ENCODE data around the gene SYT7. TPM values are rescaled to one million over a fixed set of nuclear protein-coding genes. Genes with fewer than 3 reads are reported as not detected.
"Not testable (repeated sequence)": the region's sequence is repeated elsewhere in the genome, so short reads cannot be mapped to it uniquely, and the experiment has no call there.

Gene SYT7
- total and polyA plus RNA-seq, 3 donors from 2014 or later = 5.9 to 9.0 (median 8.7) TPM

GRCh38 chr11:61619471-61620226 is 38.8 kb upstream of the SYT7 start:
- TF ChIP-seq POLR2A (IDR thresholded peaks at IDR 0.05) (no peak), CTCF (IDR thresholded peaks at IDR 0.05) (no peak)
- H3K4me1 ChIP-seq = no peaks in the 10 kb centered on the region
- H3K4me3 ChIP-seq = no peak overlapping the region
- no peaks in the 10 kb centered on the region for H3K36me3 ChIP-seq (ENCODE audit: low read depth, missing control alignments)
- intact Hi-C loops (cut with DNase I; ENCODE audit: low total_unique reads) = no loop called here
- DNase-seq = no peak
- H3K27me3 ChIP-seq = no peaks in the 10 kb centered on the region
- no peak overlapping the region for H3K27ac ChIP-seq
- 78 to 83% methylated on average over 6 of the region's 6 CpGs for WGBS, 2 donors
- H3K9me3 ChIP-seq = no peaks in the 10 kb centered on the region

GRCh38 chr11:61618978-61619377 is 38.1 kb upstream of the SYT7 start:
- H3K4me1 ChIP-seq = no peaks in the 10 kb centered on the region
- no peak for DNase-seq
- 63 to 72% methylated on average over 5 of the region's 5 CpGs for WGBS, 2 donors
- no peaks in the 10 kb centered on the region for H3K27me3 ChIP-seq
- H3K36me3 ChIP-seq (ENCODE audit: low read depth, missing control alignments) = no peaks in the 10 kb centered on the region
- H3K9me3 ChIP-seq = no peaks in the 10 kb centered on the region
- intact Hi-C loops (cut with DNase I; ENCODE audit: low total_unique reads) = no loop called here
- no peak for TF ChIP-seq CTCF (IDR thresholded peaks at IDR 0.05)
- TF ChIP-seq POLR2A (IDR thresholded peaks at IDR 0.05) = no peak
- no peak overlapping the region for H3K4me3 ChIP-seq
- H3K27ac ChIP-seq = no peak overlapping the region

- Histone ChIP-seq H3K27ac (no peak overlapping the region), H3K36me3 (ENCODE audit: low read depth, missing control alignments) (no peaks in the 10 kb centered on the region), H3K4me1 (no peaks in the 10 kb centered on the region), H3K4me3 (no peak overlapping the region), H3K27me3 (no peaks in the 10 kb centered on the region), H3K9me3 (no peaks in the 10 kb centered on the region)
- intact Hi-C loops (cut with DNase I; ENCODE audit: low total_unique reads) = no loop called here
- DNase-seq = no peak
- TF ChIP-seq POLR2A (IDR thresholded peaks at IDR 0.05) = no peak
- no peak for TF ChIP-seq CTCF (IDR thresholded peaks at IDR 0.05)
- 89 to 98% methylated on average over 4 of the region's 4 CpGs for WGBS, 2 donors
Observed at GRCh38 chr11:61617515-61617914, 36.6 kb upstream of the SYT7 start.

- intact Hi-C loops (cut with DNase I; ENCODE audit: low total_unique reads) = no loop called here
- Histone ChIP-seq H3K36me3 (ENCODE audit: low read depth, missing control alignments) (no peaks in the 10 kb centered on the region), H3K27ac (no peak overlapping the region), H3K27me3 (no peaks in the 10 kb centered on the region), H3K9me3 (no peaks in the 10 kb centered on the region), H3K4me1 (no peaks in the 10 kb centered on the region), H3K4me3 (no peak overlapping the region)
- no peak for DNase-seq
- TF ChIP-seq POLR2A (IDR thresholded peaks at IDR 0.05) (no peak), CTCF (IDR thresholded peaks at IDR 0.05) (no peak)
- WGBS, 2 donors = 73 to 82% methylated on average over 2 of the region's 2 CpGs
Observed at GRCh38 chr11:61616434-61616833, 35.6 kb upstream of the SYT7 start.

GRCh38 chr11:61614782-61615181 is 33.9 kb upstream of the SYT7 start:
- WGBS, 2 donors = 69 to 72% methylated on average over 6 of the region's 6 CpGs
- intact Hi-C loops (cut with DNase I; ENCODE audit: low total_unique reads); H3K27me3 ChIP-seq; H3K36me3 ChIP-seq (ENCODE audit: low read depth, missing control alignments); H3K9me3 ChIP-seq; H3K4me1 ChIP-seq; H3K27ac ChIP-seq; DNase-seq; H3K4me3 ChIP-seq: not testable (repeated sequence)

All from testis (tissue), 3 donors.